Measurements from ENCODE around the gene TACSTD2. TPM values are rescaled to one million over a fixed set of nuclear protein-coding genes. Genes with fewer than 3 reads are reported as not detected.
"Not testable (repeated sequence)": the region's sequence is repeated elsewhere in the genome, so short reads cannot be mapped to it uniquely, and the experiment has no call there.

Gene TACSTD2
- total RNA-seq, 2 donors from 2014 or later, result 101 to 106 TPM

DNA sequence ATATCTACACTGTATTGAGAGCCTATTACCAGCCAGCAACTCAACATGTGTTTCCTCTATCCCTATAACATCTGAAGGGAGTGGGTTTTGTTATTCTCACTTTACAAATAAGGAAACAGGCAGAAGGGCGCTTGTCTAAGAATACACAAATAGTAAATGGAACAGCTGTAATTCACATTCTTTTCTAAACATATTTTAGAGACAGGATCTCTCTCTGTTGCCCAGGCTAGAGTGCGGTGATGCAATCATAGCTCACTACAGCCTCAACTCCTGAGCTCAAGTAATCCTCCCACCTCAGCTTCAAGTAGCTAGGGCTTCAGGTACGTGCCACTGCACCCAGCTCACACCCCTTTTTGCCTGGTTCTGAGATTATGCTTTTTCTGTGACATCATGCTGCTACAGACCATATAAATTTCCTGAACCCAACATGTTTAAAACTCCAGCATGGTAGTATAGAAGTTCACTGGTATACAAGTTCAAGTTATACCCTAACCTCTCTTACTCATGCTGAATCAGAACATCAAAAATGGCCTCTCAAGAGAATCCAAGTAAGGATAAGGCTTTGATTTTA is 8.6 kb upstream of the TACSTD2 start:
- TF ChIP-seq POLR2A (IDR thresholded peaks at IDR 0.05), result no peak
- TF ChIP-seq, protein P1, sequence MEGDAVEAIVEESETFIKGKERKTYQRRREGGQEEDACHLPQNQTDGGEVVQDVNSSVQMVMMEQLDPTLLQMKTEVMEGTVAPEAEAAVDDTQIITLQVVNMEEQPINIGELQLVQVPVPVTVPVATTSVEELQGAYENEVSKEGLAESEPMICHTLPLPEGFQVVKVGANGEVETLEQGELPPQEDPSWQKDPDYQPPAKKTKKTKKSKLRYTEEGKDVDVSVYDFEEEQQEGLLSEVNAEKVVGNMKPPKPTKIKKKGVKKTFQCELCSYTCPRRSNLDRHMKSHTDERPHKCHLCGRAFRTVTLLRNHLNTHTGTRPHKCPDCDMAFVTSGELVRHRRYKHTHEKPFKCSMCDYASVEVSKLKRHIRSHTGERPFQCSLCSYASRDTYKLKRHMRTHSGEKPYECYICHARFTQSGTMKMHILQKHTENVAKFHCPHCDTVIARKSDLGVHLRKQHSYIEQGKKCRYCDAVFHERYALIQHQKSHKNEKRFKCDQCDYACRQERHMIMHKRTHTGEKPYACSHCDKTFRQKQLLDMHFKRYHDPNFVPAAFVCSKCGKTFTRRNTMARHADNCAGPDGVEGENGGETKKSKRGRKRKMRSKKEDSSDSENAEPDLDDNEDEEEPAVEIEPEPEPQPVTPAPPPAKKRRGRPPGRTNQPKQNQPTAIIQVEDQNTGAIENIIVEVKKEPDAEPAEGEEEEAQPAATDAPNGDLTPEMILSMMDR (IDR thresholded peaks at IDR 0.05), result no peak
- H3K27me3 ChIP-seq, result no peaks in the 10 kb centered on the region
- ATAC-seq (no peak), DNase-seq (no peak)
- H3K4me1 ChIP-seq, result peaks cover 24% of the 10 kb centered on the region
- H3K4me3 ChIP-seq, result no peak overlapping the region
- intact Hi-C loops (cut with DNase I), result no loop called here
- WGBS, 2 donors, result 63 to 83% methylated on average over 3 of the region's 3 CpGs
- peak overlapping the region; percentile 50 to 70 (median 62) for H3K27ac ChIP-seq
- H3K9me3 ChIP-seq, result no peaks in the 10 kb centered on the region
- no peaks in the 10 kb centered on the region for H3K36me3 ChIP-seq (replicated peaks in 1 of 2; ENCODE audit: insufficient read depth in 1 of 2, low read depth in 2 of 2)

DNA sequence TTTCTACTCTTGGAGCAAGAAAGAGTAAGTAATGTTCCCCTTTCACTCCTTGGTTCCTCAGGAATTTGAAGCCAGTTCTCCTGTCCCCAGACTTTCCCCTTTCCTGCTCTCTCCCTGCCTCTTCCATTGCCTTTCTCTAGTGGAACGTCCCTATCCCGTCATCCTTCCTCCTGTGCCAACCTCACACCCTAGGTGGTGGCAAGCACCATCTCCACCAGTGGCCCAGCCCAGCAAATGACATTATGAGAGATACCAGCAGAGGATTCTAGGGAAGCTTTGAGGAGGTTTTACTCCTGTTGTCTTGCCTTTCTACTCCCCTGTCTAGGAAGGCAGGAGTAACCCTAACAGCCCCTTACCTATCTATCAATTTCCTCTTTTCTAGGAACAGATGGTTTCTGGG is 8.1 kb upstream of the TACSTD2 start:
- no peak for DNase-seq
- Histone ChIP-seq H3K27me3 (no peaks in the 10 kb centered on the region), H3K9me3 (no peaks in the 10 kb centered on the region), H3K27ac (peak overlapping the region; percentile 50 to 70 (median 62)), H3K4me1 (peaks cover 24% of the 10 kb centered on the region), H3K4me3 (no peak overlapping the region), H3K36me3 (replicated peaks in 1 of 2; ENCODE audit: insufficient read depth in 1 of 2, low read depth in 2 of 2) (no peaks in the 10 kb centered on the region)
- WGBS, 2 donors, result 61 to 66% methylated on average over 2 of the region's 2 CpGs
- intact Hi-C loops (cut with DNase I), result no loop called here
- no peak for TF ChIP-seq POLR2A (IDR thresholded peaks at IDR 0.05)
- TF ChIP-seq, protein P1 (IDR thresholded peaks at IDR 0.05), result no peak
- ATAC-seq, result no peak

DNA sequence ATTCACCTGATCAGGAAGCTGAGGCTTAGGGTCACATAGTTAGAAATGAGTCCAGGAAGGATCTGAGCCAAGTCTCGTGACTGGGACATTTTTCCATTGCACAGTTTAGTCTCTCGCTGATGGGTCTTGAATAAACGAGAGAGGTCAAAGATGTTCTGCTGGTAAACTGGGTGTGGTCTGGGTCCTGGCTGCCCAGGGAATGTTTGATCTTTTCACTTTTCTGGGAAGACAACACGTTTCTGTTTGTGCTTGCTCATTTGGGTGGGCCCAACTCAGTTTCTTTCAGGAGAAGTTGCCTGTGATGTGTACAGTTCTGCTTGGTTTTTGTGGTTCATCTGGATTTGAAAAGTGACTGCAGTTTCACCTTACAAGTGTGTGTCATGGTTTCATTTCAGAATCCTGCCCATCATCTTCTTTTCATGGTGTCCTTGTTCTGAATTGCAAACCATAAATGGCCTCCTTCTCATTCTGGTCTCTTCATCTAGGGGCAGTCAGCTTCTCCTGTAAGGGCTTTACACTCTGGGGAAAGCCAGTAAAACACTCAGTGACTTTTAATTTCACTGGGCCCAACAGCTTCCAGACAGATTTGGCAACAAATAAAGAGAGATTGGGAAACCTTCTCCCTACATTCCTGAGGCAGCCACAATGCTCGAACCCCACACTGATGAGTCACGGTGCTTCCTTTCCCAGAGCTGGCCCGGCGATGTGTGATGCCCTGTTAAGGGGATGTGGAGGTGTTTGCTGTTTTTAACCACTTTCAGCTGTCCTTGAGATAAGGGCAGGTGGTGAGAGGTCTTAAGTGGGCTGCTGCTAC is 7.2 kb upstream of the TACSTD2 start:
- no peak for TF ChIP-seq POLR2A (IDR thresholded peaks at IDR 0.05)
- TF ChIP-seq, protein P1 (IDR thresholded peaks at IDR 0.05), result no peak
- peak; percentile 88 for ATAC-seq
- WGBS, 2 donors, result 26 to 27% methylated on average over 8 of the region's 8 CpGs

DNA sequence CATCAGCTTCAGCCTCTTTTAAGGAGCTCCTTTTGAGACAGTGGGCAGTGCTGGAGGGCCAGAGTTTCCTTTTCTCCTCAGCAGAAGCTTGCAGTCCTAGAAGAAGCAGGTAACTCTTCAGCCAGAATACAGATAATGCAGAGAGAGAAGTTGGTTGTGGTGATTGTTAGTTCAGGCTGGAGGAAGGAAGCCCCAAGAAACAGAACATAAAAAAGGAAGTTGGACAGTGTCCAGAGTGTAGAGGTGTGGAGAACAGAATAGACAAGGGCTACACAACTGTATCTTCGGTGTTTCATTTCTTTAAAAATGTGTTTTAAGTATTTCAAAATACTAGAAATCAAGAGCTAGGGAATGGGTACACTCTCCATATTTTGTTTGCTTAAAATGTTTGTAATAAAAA is 6.4 kb upstream of the TACSTD2 start:
- ATAC-seq, result no peak
- 52 to 61% methylated on average over 1 of the region's 1 CpG for WGBS, 2 donors

More for the DNA sequence above, 7.2 kb upstream of the TACSTD2 start:
- Histone ChIP-seq H3K27me3 (no peaks in the 10 kb centered on the region), H3K27ac (peak overlapping the region; percentile 50 to 70 (median 62)), H3K4me3 (no peak overlapping the region), H3K9me3 (no peaks in the 10 kb centered on the region), H3K36me3 (replicated peaks in 1 of 2; ENCODE audit: insufficient read depth in 1 of 2, low read depth in 2 of 2) (no peaks in the 10 kb centered on the region), H3K4me1 (peaks cover 24% of the 10 kb centered on the region)
- DNase-seq, result peak; percentile 48 to 72 (median 59)
- intact Hi-C loops (cut with DNase I), result no loop called here

DNA sequence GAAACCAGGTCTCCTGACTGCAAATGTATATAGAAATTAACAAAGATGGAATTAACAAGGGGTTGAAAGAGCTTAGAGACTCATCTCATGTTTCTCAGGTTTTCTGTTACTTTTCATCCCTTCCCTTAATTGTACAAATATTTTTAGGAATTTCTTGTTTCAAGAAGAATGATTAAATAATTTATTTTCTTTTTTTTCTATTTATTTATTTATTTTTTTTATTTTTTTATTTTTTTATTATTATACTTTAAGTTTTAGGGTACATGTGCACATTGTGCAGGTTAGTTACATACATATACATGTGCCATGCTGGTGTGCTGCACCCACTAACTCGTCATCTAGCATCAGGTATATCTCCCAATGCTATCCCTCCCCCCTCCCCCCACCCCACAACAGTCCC is 5.1 kb upstream of the TACSTD2 start:
- H3K4me3 ChIP-seq; intact Hi-C loops (cut with DNase I); DNase-seq: not testable (repeated sequence)

More for the DNA sequence above, 6.4 kb upstream of the TACSTD2 start:
- no peaks in the 10 kb centered on the region for H3K9me3 ChIP-seq
- TF ChIP-seq POLR2A (IDR thresholded peaks at IDR 0.05), result no peak
- TF ChIP-seq, protein P1 (IDR thresholded peaks at IDR 0.05), result no peak
- DNase-seq, result no peak
- intact Hi-C loops (cut with DNase I), result no loop called here
- peak overlapping the region in 2 of 4 donors; percentile 24 to 56 for H3K27ac ChIP-seq
- no peak overlapping the region for H3K4me3 ChIP-seq
- H3K36me3 ChIP-seq (replicated peaks in 1 of 2; ENCODE audit: insufficient read depth in 1 of 2, low read depth in 2 of 2), result no peaks in the 10 kb centered on the region
- no peaks in the 10 kb centered on the region for H3K27me3 ChIP-seq
- H3K4me1 ChIP-seq, result peaks cover 26% of the 10 kb centered on the region

More for the DNA sequence above, 5.1 kb upstream of the TACSTD2 start:
- 88 to 93% methylated on average over 1 of the region's 1 CpG for WGBS, 2 donors
- ATAC-seq; H3K27ac ChIP-seq; H3K9me3 ChIP-seq; H3K36me3 ChIP-seq (replicated peaks in 1 of 2; ENCODE audit: insufficient read depth in 1 of 2, low read depth in 2 of 2); H3K27me3 ChIP-seq: not testable (repeated sequence)
- peaks cover 36% of the 10 kb centered on the region for H3K4me1 ChIP-seq
